CD14-positive monocyte (primary cell): ENCODE measurements around the gene ZBP1. TPM values are rescaled to one million over a fixed set of nuclear protein-coding genes. Genes with fewer than 3 reads are reported as not detected.

Experiments used
- DNase-seq, 3 donors: peaks; one replicate each; pipeline ENCODE4 v3.0.0-alpha.2; 2011 to 2022
- H2AFZ ChIP-seq: 2 replicates; pipeline ENCODE4 v1.6.0; 2012; ENCODE audit warnings: mild to moderate bottlenecking, low read depth, low read length, inconsistent platforms; ENCODE audit not compliant: insufficient read depth, poor library complexity, severe bottlenecking
- H3K27ac ChIP-seq, 2 donors: 1 replicate in 1 of 2; 2 replicates in 1 of 2; pipeline ENCODE4 v1.5.1; 2012 to 2013; ENCODE audit warnings: low read length in 2 of 2, control low read depth in 1 of 2, inconsistent platforms in 1 of 2, low read depth in 1 of 2, mild to moderate bottlenecking in 1 of 2
- H3K27me3 ChIP-seq, 2 donors: one replicate each; pipeline versions ENCODE4 v1.6.0 to v1.6.1; 2011 to 2013; ENCODE audit warnings: low read length in 2 of 2; ENCODE audit not compliant: control insufficient read depth in 2 of 2, insufficient read depth in 2 of 2
- H3K36me3 ChIP-seq, 2 donors: replicated peaks in 1 of 2; 1 replicate in 1 of 2; 2 replicates in 1 of 2; pipeline versions ENCODE4 v1.5.1 to v1.6.1; 2012 to 2013; ENCODE audit warnings: low read length in 2 of 2, control low read depth in 1 of 2, inconsistent platforms in 1 of 2, mild to moderate bottlenecking in 1 of 2; ENCODE audit not compliant: insufficient read depth in 2 of 2, control insufficient read depth in 1 of 2
- H3K4me1 ChIP-seq, 2 donors: 1 replicate in 1 of 2; 2 replicates in 1 of 2; pipeline versions ENCODE4 v1.5.1 to v1.6.1; 2012 to 2013; ENCODE audit warnings: low read length in 2 of 2, control low read depth in 1 of 2, inconsistent platforms in 1 of 2, mild to moderate bottlenecking in 1 of 2, moderate library complexity in 1 of 2; ENCODE audit not compliant: insufficient read depth in 2 of 2, control insufficient read depth in 1 of 2
- H3K4me2 ChIP-seq: replicated peaks from 2 replicates; pipeline ENCODE3; 2012; ENCODE audit warnings: low read length, moderate library complexity, mild to moderate bottlenecking; ENCODE audit not compliant: poor library complexity, severe bottlenecking; ENCODE audit errors: extremely low read depth
- H3K4me3 ChIP-seq, 3 experiments: fragments of 200-600 bp in 1 of 3; sonication (generic) in 1 of 3; replicated peaks in 1 of 3; 1 replicate in 2 of 3; 2 replicates in 1 of 3; pipeline ENCODE4 v1.5.1; 2011 to 2013; ENCODE audit warnings: low read length in 3 of 3, mild to moderate bottlenecking in 3 of 3, control low read depth in 2 of 3, low read depth in 2 of 3, inconsistent platforms in 1 of 3, moderate library complexity in 1 of 3
- H3K79me2 ChIP-seq: 2 replicates; pipeline ENCODE4 v1.6.0; 2012; ENCODE audit warnings: mild to moderate bottlenecking, control low read depth, inconsistent platforms, low read length, moderate library complexity; ENCODE audit not compliant: insufficient read depth
- H3K9ac ChIP-seq: 2 replicates; pipeline ENCODE4 v1.6.0; 2017; ENCODE audit warnings: low read length, mild to moderate bottlenecking; ENCODE audit not compliant: insufficient read depth, poor library complexity, severe bottlenecking
- H3K9me3 ChIP-seq, 2 donors: replicated peaks in 1 of 2; 1 replicate in 1 of 2; 2 replicates in 1 of 2; pipeline versions ENCODE4 v1.5.1 to v1.6.1; 2012 to 2013; ENCODE audit warnings: low read length in 2 of 2, control low read depth in 1 of 2; ENCODE audit not compliant: control insufficient read depth in 1 of 2, insufficient read depth in 1 of 2
- H4K20me1 ChIP-seq: 2 replicates; pipeline ENCODE4 v1.6.0; 2012; ENCODE audit warnings: mild to moderate bottlenecking, low read length, control low read depth, moderate library complexity; ENCODE audit not compliant: insufficient read depth
- H3K27ac Mint-ChIP-seq, 7 donors: one replicate each; pipeline ENCODE4 v1.8.0; 2020; ENCODE audit warnings: mild to moderate bottlenecking in 7 of 7, mixed read lengths in 7 of 7, moderate library complexity in 6 of 7, inconsistent platforms in 2 of 7
- H3K27me3 Mint-ChIP-seq, 3 donors: one replicate each; pipeline ENCODE4 v1.8.0; 2021 to 2022; ENCODE audit warnings: low read depth in 3 of 3, mild to moderate bottlenecking in 3 of 3, mixed read lengths in 3 of 3, moderate library complexity in 3 of 3, inconsistent platforms in 1 of 3
- H3K36me3 Mint-ChIP-seq, 2 donors: one replicate each; pipeline ENCODE4 v1.8.0; 2020; ENCODE audit warnings: mixed read lengths in 2 of 2, inconsistent platforms in 1 of 2, mild to moderate bottlenecking in 1 of 2
- H3K4me1 Mint-ChIP-seq: one replicate; pipeline ENCODE4 v1.8.0; 2020; ENCODE audit warnings: mild to moderate bottlenecking, mixed read lengths
- H3K4me3 Mint-ChIP-seq, 2 donors: one replicate each; pipeline ENCODE4 v1.8.0; 2020; ENCODE audit warnings: mild to moderate bottlenecking in 2 of 2, mixed read lengths in 2 of 2, moderate library complexity in 1 of 2
- H3K9me3 Mint-ChIP-seq, 7 donors: one replicate each; pipeline ENCODE4 v1.8.0; 2020 to 2022; ENCODE audit warnings: mixed read lengths in 7 of 7, mild to moderate bottlenecking in 6 of 7, moderate library complexity in 6 of 7, inconsistent platforms in 2 of 7
- CTCF ChIP-seq: fragments of 200-600 bp; IDR thresholded peaks from one replicate; pipeline ENCODE4 v1.8.0; 2022; ENCODE audit warnings: antibody characterized with exemption, mild to moderate bottlenecking
- WGBS: methylation state at CpG from one replicate; pipeline ENCODE4 v1.1.5; 2013; ENCODE audit warnings: missing lambda C conversion rate; ENCODE audit not compliant: insufficient coverage; 5-methylcytosine and 5-hydroxymethylcytosine counted together
- intact Hi-C, 2 donors: fragments of 100-400 bp; cut with micrococcal nuclease; formaldehyde crosslinking; loops; one replicate each; pipeline versions ENCODE4 v1.15.0 to v1.15.1; 2023
- polyA plus RNA-seq, 3 donors: library from polyadenylated mRNA; depleted of rRNA in 1 of 3; unstranded in 2 of 3; stranded (reverse) in 1 of 3; fragments of 300-500 nt in 2 of 3; fragments of >200 nt in 1 of 3; fragmentation: Illumina TruSeq in 2 of 3; gene quantifications; 1 replicate in 2 of 3; 2 replicates in 1 of 3; pipeline ENCODE4 v1.2.3, GENCODE V29; 2012 to 2021

Gene ZBP1
- polyA plus RNA-seq, 3 donors: 2.8 to 25.9 (median 3.0) TPM

DNA sequence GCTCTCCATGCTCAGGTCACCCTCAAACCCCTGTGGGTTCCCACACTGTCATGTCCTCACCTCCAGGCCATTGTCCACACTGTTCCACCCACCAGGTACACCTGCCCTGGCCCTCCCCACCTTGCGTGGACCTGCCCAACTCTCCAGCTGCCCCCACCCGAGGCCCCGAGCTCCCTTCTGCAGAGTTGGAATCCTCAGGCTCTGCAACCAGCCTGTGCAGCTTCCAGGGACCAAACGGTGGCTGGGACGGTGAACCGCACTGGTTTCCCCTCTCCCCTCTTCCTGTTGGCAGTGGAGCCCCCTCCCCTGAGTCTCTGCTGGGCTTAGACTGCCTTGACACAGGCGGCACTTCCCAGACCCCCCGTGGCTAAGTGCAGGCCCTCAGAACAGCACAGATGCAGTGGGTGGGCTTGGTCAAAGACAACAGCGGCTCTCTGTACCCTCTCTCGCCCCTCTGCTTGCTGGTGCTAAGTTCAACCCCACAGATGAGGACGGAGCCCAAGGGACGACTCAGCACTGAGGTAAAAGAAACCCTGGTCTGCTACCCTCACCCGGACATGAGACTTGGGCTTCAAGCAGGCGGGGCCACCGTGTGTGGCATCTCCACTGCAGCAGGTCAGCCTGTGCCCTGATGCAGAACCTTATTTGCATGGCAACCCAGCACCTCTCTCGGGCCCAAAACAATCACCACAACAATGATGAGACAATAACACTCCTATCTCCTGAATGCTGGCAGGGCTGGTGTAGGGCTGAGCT, 11.0 kb downstream of the ZBP1 start:
- Histone ChIP-seq H3K4me1 (no peaks in the 10 kb centered on the region), H3K36me3 (peaks cover 0 to 12% of the 10 kb centered on the region in 2 donors), H4K20me1 (no peaks in the 10 kb centered on the region), H2AFZ (no peak overlapping the region), H3K4me2 (no peak overlapping the region), H3K27ac (no peak overlapping the region), H3K79me2 (no peaks in the 10 kb centered on the region), H3K9me3 (no peaks in the 10 kb centered on the region), H3K27me3 (no peaks in the 10 kb centered on the region), H3K4me3 (no peak overlapping the region), H3K9ac (no peak overlapping the region)
- DNase-seq: no peak
- Mint-ChIP-seq H3K27ac (no peak overlapping the region), H3K4me3 (no peak overlapping the region), H3K27me3 (peaks cover 6 to 25% (median 7%) of the 10 kb centered on the region in 3 donors), H3K4me1 (peaks cover 4% of the 10 kb centered on the region), H3K9me3 (peaks cover 0 to 5% (median 0%) of the 10 kb centered on the region in 7 donors), H3K36me3 (peaks cover 5 to 46% of the 10 kb centered on the region in 2 donors)
- TF ChIP-seq CTCF: no peak
- intact Hi-C loops: no loop called here
- 89% methylated on average over 14 of the region's 16 CpGs for whole genome bisulfite sequencing

GRCh38 chr20:57608516-57608915, 11.7 kb downstream of the ZBP1 start:
- no peak overlapping the region for H2AFZ ChIP-seq
- no peaks in the 10 kb centered on the region for H3K79me2 ChIP-seq
- H3K27ac Mint-ChIP-seq: no peak overlapping the region
- peaks cover 4 to 43% of the 10 kb centered on the region in 2 donors for H3K36me3 Mint-ChIP-seq
- no peaks in the 10 kb centered on the region for H4K20me1 ChIP-seq
- peaks cover 0 to 11% of the 10 kb centered on the region in 2 donors for H3K36me3 ChIP-seq
- no peak overlapping the region for H3K4me3 ChIP-seq
- H3K4me3 Mint-ChIP-seq: no peak overlapping the region
- no peaks in the 10 kb centered on the region for H3K4me1 ChIP-seq
- H3K27me3 Mint-ChIP-seq: peaks cover 6 to 23% (median 7%) of the 10 kb centered on the region in 3 donors
- no peaks in the 10 kb centered on the region for H3K27me3 ChIP-seq
- H3K4me1 Mint-ChIP-seq: peaks cover 4% of the 10 kb centered on the region
- no peak overlapping the region for H3K9ac ChIP-seq
- no peak overlapping the region for H3K27ac ChIP-seq
- no peaks in the 10 kb centered on the region for H3K9me3 ChIP-seq
- WGBS: 97% methylated on average over 4 of the region's 7 CpGs
- H3K4me2 ChIP-seq: no peak overlapping the region
- intact Hi-C loops: no loop called here
- no peak for TF ChIP-seq CTCF
- DNase-seq: no peak
- peaks cover 0 to 5% (median 0%) of the 10 kb centered on the region in 7 donors for H3K9me3 Mint-ChIP-seq
